Diencephalon (tissue), 1 donor: Measurements from ENCODE around the gene RPP38. TPM values are rescaled to one million over a fixed set of nuclear protein-coding genes. Genes with fewer than 3 reads are reported as not detected.

Experiments used
- total RNA-seq: library from RNA; depleted of rRNA; stranded (reverse); fragments of >200 nt; gene quantifications from one replicate; pipeline ENCODE4 v1.2.3, GENCODE V29; 2014

RPP38 gene, protein sequence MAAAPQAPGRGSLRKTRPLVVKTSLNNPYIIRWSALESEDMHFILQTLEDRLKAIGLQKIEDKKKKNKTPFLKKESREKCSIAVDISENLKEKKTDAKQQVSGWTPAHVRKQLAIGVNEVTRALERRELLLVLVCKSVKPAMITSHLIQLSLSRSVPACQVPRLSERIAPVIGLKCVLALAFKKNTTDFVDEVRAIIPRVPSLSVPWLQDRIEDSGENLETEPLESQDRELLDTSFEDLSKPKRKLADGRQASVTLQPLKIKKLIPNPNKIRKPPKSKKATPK
- 10.1 TPM for total RNA-seq

DNA sequence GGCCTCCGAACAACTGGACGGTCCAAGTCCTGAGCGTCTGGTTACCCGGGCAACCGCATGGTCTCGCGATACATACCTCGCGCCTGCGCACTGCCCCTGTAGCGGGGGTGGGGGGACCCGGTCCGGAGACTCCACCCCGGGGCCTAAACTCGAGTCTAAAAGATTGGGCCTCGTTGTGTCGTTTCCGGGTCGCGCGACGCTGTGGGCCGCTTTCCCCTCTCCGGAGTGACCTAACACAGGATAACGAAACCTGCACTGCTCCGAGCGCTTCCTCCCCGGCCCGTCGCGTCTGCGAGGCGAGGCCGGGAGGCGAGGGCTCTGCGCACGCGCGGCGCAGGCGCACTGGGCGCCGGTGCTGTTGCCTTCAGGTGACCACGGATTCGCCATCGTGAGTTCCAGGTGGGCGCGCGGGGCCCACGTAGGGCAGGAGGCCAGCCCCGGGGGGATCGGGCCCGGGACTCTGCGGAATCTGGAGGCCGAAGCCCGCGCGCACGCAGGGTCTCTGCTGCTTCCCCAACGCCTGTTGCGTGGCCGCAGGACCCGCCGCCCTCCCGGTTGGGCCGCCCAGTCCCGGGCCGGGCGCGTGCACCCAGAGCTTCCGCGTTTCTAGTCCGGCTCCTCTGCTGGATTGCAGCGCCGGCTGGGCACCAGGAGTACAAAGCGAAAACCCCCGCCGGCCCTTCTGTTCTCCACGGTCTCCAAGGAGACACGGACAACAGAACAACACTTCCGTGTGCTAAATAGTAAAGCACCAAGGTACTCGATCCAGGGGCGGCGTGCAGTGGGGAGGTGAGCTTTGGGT, at the start of gene RPP38:
Gene RPP38, plus strand, starts transcription at position 345 of the 802 bp plus-strand sequence. CDS start 5,960 bp downstream, outside the sequence.

DNA sequence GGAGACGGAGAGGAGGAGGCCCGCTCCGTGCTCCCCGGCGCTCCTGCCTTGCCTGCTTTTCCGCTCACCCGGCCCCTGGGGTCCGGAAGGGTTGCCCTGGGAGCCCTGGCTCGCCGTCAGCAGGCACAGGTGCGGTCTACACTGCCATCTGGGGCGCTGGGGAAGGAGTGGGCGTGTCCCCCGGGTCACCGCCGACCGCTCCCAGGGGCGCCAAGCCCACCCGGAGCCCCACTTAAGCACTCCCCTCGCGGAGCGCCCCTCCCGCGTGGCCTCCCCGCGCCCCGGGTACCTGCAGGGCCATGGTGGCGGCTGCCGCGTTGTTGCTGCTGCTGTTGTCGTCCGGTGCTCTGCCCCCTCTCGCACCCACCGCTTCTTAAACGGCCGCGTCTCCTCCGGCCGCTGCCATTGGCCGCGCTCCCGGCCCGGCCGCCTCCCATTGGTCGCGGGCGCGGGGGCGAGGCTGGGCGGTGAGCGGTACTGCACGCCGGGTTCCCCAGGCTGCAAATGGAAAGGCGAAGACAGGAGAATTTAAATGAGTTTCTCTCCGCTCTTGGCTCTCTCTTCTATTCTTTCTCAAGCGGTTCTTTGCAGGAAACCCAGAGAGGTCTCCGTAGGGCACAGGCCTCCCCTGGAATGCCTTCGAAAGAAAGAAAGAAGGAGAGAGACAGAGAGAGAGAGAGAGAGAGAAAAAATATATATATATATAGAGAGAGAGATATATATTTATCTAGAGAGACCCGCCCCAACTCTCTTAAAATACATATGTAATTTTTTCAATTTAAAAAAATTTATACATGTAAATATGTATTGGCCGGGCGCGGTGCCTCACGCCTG, 8.5 kb upstream of the RPP38 start, which contains the start of gene ACBD7:
Gene ACBD7, minus strand, starts transcription at position 349 of the 834 bp plus-strand sequence. Its CDS starts 48 bp downstream, at position 301.

Other genes with a start within 250 kb of the RPP38 start
- gene SUV39H2, start 218.5 kb upstream of the RPP38 start, total RNA-seq, result 27.9 TPM
- gene DCLRE1C, start 143.3 kb upstream of the RPP38 start, total RNA-seq, result 12.7 TPM
- gene MEIG1, start 138.0 kb upstream of the RPP38 start, total RNA-seq, result not detected
- gene OLAH, start 53.4 kb upstream of the RPP38 start, total RNA-seq, result not detected
- 54.2 TPM for gene ACBD7, start 8.6 kb upstream of the RPP38 start, total RNA-seq
- gene NMT2, start 71.3 kb downstream of the RPP38 start, total RNA-seq, result 38.1 TPM